T47D (cell line): ENCODE data around the gene MZB1.

Experiments
- DNase-seq, 2 experiments: peaks; one replicate each; pipeline versions ENCODE4 v3.0.0 to v3.0.0-alpha.2; 2011 to 2012; ENCODE audit warnings: low read depth in 1 of 2, low spot score in 1 of 2
- JUND ChIP-seq: IDR thresholded peaks from 2 replicates; pipeline ENCODE4 v1.6.1; 2012; ENCODE audit warnings: low read depth
- in situ Hi-C: cut with HindIII; loops from 2 replicates; pipeline ENCODE4 v1.10.0; 2016; ENCODE audit warnings: low sequenced_read_pairs, low pct_unique_long_range_greater_than_20kb

The MZB1 gene

DNA sequence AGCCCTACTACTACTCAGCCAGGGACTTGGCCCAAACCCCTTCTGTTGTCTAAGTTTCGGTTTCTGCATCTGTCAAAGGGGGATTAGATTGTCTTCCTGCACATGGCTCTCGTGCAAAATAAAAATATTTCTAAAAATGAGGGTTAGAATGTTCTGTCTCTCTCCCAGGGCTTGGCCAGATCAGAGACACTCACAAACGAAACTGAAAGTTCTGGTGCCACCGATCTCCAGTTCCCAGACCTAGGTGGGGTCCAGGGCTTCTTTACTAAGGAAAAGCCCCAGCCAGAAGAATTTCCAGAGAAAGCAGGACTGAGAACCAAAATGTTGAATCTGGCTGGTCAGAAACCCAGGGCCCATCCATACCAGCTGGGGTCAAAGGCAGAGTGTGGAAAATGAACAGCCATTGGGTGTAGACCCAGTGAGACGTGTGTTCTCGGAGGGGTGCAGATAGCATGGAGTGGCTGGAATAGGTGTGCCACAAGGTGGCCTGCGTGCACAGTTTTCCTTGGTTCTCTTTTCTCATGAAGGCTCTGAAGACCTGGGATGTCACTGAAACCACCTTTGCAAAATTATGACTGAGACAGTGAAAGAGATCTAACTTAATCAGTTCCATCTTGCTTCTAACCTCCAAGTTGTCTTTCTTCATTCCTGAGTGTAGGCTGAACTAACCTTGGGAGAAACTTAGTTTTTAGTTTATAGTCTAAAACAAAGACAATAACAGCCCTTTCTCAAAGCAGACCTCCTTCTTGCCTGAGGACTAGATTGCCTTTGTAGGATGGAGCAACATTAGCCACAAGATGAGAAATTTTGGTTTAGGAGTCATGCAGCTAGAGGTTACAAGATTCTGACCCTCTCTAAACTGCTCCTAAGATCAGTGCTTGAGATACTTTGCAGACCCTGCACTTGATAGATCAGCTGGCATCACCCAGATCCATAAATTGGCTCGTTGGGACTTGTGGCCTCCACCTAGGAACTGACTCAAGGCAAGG is 4.4 kb downstream of the MZB1 start:
- peak; percentile 68 to 84 for DNase-seq
- no peak for TF ChIP-seq JUND
- in situ Hi-C loops, result no loop called here

DNA sequence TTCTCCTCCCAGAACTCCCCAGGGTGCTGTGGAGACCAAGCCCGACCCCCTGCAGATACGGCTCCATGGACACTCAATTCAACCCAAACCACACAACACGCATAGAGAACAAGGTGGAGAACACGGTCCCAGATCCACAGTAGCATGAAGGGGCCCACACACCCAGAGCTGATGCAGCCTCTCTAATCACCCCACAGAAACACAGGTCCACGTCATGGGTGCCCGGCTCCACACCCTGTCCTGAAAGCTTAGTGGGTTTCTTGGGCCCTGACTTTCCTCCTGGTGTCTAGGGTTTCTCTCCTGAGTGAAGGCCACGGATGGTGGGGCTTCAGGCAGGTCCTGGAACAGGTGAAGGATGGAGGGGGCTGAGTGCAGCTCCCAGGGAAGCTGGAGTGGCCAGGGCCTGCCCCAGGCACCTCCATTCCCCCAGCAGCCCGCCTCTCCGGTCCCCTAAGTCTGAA is 5.1 kb downstream of the MZB1 start:
- in situ Hi-C loops, result no loop called here
- DNase-seq, result no peak
- no peak for TF ChIP-seq JUND

DNA sequence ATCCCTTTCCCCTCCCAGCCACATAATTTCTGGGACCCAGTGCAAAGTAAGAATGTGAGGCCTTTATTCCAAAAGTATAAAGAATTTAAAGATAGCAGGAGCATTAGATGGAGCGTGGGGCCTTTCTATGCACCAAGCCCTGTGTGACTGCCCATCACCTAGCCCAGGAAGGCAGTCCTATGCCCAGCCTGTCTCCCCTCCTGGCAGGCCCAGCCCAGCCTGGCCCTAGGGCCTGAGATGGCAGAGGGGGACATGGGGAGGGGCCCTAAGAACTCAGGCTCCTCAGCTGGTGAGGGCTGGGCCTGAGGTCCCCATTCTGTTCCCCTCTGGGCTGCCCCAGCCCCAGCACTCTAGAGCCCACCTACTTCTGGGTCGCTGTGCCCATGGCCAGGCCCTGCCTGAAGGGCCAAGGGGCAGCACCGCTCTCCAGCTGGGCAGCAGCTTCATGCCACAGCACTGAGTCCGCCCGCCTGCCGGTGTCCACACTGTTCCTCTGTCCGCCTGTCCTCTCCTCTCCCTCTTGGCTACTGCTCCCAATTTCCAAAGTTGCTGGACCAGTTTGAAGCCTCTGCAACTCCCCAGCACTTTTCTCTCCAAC is 5.6 kb downstream of the MZB1 start:
- peak in 1 of 2 experiments; percentile 71 for DNase-seq
- in situ Hi-C loops, result no loop called here
- TF ChIP-seq JUND, result no peak

DNA sequence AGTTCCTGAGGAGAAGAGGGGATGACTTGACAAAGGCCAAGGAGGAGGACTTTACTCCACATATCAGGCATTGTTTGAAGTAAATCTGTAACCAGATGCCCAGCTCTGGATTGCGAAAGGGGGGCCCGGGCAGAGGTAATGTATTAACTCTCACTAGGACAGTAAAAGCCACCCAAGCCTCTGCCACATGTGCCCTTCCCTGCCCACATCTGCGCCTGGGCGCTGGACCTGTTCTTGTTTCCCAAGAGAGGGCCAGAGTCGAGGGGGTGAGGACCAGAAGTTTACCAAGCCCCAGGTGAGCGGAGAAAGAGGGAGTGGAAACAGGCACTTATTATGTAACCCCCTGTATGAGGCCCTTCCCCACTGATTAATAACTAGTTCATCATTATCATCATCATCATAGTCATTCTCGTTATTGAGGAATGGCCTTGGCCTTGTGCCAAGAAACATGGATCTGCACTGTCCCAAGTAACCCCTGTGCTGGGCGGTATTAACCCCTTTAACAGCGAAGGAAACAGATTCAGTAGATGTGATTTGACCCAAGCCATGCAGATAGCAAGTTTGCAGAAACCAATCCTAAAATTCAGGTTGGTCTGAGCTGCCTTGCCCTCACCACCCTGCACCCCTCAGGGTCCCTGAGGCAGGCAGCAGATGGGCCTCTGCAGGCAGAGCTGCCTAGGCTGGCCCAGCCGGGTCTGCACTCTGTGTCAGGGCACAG is 6.3 kb downstream of the MZB1 start, which contains the start of gene SLC23A1:
Gene SLC23A1, minus strand, starts transcription at position 23 of the 718 bp plus-strand sequence. CDS start 44 bp downstream, outside the sequence.
- no peak for TF ChIP-seq JUND
- in situ Hi-C loops, result no loop called here
- no peak for DNase-seq

DNA sequence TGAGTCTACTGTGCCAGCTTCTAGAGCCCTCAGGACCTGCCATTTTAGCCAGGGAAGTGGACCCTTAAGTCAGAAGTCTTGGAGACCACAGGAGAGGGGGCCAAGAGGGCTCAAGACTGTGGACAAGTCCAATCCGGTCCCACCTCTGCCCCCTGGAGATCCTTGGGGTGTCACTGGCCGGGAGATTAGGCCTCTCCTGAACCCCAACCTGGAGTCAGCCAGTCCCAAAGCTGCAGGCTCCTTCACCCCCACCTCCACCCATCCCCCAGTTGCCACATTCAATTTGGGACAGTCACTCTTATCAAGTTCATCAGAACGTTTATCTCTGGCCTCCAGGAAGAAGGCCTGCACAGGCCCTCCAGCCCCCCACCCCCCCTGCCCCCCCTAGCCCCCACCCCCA is 6.9 kb downstream of the MZB1 start:
- no peak for DNase-seq
- in situ Hi-C loops, result no loop called here
- no peak for TF ChIP-seq JUND

DNA sequence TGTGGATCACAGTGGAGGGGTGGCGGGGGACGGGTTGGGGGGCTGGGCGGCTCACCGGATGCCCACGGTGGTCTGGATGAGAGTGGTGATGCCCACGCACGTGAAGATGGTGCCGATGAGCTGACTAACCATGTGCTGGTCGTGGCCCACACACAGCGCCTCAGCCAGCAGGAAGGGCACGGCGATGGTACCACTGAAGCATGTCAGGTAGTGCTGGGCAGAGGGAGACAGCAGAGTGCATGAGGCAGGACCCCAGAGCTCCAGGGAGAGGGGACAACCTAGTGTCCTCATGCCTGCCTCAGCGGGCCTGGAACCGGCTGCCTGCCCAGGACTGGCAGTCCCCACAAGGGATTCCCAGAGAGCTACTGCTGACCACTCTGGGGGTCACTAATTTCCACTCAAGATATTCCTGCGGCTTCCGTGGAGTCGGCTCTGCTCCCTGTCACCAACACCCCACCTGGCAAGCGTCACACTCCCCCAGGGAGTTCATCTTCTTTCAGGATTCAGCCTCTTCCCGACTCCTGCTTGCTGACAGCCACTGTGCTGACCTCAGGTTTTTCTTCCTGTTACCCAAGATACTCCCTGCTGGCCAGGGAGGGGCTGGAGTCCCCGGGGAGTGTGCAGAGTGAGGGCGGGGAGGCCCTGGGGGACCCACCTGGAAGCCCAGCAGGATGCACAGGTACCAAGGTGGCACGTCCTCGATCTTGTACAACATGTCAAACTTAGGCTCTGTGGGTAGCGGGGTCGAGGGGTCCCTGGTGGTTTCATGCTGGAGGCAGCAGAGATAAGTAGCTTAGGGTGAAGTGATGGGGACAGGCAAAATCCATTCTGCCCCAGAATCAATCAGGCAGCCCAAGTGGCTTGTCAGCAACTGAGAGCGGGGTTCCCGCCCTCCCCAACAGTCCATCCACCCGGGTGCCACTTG is 7.6 kb downstream of the MZB1 start:
- no peak for TF ChIP-seq JUND
- DNase-seq, result no peak
- in situ Hi-C loops, result no loop called here

DNA sequence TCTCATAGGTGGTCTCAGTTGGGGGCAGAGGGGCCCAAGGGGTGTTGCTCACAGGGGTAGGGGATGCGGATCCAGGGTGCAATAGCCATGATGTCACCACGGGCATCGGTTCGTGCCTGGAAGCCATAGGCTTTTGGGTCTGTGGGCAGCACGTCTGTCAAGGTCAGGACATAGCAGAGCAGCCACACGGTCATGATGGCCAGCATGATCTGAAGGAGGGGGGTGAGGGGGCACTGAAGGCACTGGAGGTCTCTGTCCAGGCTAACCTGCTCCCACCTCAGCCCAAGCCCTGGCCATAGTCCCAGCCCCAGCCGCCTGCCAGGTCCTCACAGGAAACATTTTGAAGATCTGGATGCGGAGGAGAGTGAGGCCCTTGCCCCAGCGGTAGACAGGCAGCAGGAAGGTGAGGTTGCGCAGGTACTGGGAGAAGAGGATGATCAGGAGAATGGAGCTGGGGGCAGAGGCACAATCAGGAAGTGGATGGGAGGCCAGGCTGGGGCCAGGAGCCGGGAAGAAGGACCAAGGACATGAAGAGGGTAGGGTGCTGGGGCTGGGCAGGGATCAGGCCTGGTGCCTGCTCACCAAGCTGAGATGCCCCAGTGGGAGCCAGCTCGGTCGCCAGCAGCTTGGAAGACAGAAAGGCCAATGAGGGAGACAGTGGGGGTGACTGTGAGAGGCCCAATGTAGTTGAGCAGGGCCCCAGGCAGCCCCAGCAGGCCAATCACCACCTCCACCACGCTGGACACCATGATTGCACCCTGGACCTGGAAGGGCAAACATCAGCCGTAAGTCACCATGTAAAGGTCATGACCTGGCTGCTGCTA is 9.9 kb downstream of the MZB1 start:
- TF ChIP-seq JUND, result no peak
- no peak for DNase-seq
- in situ Hi-C loops, result no loop called here

DNA sequence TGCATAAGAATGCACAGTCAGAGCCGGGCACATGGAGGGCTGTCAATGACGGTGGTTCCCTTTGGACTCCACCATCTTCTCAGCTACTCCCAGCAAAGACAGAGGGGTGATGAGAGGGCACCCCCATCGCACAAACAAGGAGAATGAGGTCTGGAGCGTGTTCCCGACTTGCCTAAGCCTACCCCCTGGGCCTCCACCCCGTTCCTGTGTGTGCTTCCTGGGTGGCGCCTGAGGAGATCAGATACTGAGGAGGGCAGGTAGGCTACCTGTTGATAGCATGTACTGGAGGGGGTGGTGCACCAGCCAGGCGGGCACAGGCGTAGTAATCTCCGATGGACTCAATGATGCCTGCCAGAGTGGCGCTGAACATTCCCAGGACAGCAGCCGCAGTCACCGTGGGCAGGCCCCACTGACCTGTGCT is 10.8 kb downstream of the MZB1 start:
- no peak for TF ChIP-seq JUND
- no peak for DNase-seq
- in situ Hi-C loops, result no loop called here

DNA sequence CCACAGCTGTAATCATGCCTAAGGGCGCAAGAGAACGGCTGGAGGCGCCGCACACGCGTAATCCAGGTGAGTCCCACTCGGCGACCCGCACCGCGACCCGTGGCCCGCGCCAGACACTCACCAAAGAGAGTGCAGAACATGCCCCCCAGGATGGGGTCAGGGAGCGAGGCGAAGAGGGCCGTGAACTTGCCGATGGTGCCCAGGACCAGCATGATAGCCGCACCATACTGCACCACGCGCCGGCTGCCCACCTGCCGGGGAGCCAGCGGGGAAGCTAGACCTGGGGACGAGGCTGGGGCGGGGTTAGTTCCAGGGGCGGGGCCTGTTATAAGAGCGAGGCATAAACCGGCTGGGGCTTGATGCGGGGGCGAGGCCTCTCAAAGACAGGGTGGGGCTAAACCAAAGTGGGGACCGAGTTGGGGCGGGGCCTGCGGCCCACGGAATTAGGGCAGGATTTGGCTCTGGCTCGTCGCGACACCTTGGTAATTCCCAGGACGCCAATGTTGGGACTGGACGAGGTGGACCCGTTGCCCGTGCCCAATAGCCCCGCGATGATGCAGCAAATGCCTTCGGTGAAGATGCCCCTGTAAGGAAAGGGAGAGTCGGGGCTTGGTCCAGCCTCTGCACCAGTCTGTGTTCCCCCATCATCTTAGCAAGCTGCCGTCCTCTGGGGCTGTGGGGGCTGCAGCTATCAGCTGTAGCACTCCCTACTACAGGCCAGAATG is 11.4 kb downstream of the MZB1 start:
- in situ Hi-C loops, result no loop called here
- DNase-seq, result no peak
- TF ChIP-seq JUND, result no peak

DNA sequence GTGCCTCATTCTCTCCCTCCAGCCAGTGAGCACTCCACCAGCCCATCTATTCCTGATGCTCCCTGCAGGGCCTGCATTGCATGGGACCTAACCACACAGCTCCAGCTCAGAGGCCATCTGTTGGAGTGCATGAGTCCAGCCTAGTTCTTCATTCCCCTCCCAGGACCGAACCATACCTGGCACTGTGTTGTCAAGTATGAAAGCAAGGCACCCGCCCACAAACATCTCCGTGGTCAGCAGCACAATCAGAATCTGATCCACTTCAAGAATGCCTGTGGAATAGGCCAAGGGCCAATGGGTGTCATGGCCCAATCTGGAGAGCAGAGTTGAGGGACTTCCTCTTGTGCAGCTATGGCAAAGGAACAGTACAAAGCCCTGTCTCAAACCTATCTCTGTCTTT is 12.5 kb downstream of the MZB1 start:
- DNase-seq, result no peak
- in situ Hi-C loops, result no loop called here
- no peak for TF ChIP-seq JUND

DNA sequence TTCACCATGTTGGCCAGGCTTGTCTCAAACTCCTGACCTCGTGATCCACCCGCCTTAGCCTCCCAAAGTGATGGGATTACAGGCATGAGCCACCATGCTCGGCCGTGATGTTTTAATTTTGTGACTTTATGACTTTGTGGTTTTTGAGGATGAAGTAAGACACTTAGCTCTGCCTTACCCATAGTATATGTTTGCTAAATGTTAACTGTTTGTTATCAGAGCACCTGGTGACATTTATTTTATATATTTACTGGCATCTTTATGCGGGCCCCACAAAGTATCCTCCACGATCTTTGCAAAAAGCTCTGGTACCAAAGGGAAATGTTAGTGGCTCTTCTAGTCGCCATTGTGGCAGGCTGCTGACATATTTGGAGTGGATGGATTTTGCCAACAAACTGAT is 13.3 kb downstream of the MZB1 start:
- no peak for DNase-seq
- in situ Hi-C loops, result no loop called here
- no peak for TF ChIP-seq JUND
